Sigmoid colon (tissue), 3 donors: ENCODE data around the gene MYO5A.

Experiments used
- POLR2A ChIP-seq, 2 donors: fragments of 450-650 bp; IDR thresholded peaks; one replicate each; pipeline ENCODE4 v1.6.1; 2016; ENCODE audit warnings: antibody characterized with exemption in 2 of 2, mild to moderate bottlenecking in 2 of 2, moderate library complexity in 2 of 2
- TF ChIP-seq, protein P1 (sequence below), 4 experiments: fragments of 450-650 bp in 3 of 4; fragments of 200-600 bp in 1 of 4; IDR thresholded peaks; one replicate each; pipeline ENCODE4 v1.5.1; 2016 to 2019; ENCODE audit warnings: antibody characterized with exemption in 4 of 4, mild to moderate bottlenecking in 3 of 4, moderate library complexity in 2 of 4

GRCh38 chr15:52276256-52276770 lies 252.4 kb downstream of the MYO5A start:
- no peak for TF ChIP-seq POLR2A (IDR thresholded peaks at IDR 0.05)
- TF ChIP-seq, protein P1, sequence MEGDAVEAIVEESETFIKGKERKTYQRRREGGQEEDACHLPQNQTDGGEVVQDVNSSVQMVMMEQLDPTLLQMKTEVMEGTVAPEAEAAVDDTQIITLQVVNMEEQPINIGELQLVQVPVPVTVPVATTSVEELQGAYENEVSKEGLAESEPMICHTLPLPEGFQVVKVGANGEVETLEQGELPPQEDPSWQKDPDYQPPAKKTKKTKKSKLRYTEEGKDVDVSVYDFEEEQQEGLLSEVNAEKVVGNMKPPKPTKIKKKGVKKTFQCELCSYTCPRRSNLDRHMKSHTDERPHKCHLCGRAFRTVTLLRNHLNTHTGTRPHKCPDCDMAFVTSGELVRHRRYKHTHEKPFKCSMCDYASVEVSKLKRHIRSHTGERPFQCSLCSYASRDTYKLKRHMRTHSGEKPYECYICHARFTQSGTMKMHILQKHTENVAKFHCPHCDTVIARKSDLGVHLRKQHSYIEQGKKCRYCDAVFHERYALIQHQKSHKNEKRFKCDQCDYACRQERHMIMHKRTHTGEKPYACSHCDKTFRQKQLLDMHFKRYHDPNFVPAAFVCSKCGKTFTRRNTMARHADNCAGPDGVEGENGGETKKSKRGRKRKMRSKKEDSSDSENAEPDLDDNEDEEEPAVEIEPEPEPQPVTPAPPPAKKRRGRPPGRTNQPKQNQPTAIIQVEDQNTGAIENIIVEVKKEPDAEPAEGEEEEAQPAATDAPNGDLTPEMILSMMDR (IDR thresholded peaks at IDR 0.05), result no peak
